Activated CD4-positive, alpha-beta T cell treated with anti-CD3 and anti-CD28 coated beads, Interleukin-2, amount 50 U/mL, for 16 hours (primary cell): ENCODE data around the gene BMPER.

Experiments
- DNase-seq: peaks from one replicate; pipeline ENCODE4 v3.0.0-alpha.2; 2020

The BMPER gene

DNA sequence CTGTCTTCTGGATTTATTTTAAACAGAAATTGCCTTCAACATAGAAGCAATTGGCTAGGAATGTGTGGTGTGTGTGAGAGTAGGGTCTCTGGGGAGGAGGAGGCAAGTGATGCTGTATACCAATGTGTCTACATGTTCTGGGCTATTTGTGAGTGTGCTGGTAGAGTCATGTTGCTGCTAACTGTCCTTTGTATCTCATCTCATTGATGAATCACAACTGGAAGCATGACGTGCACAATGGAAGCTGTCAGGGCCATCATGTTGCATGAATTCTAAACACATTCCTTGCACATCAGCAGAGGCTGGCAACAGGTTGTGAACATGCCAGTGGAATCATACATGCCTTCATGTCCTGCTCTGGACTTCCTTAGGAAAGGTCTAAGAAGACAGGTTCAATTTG, 199.7 kb downstream of the BMPER start:
- DNase-seq: no peak

- no peak for DNase-seq
Observed at GRCh38 chr7:34107276-34107675, 201.9 kb downstream of the BMPER start.

- DNase-seq: no peak
Observed at GRCh38 chr7:34108165-34108564, 202.8 kb downstream of the BMPER start.

DNA sequence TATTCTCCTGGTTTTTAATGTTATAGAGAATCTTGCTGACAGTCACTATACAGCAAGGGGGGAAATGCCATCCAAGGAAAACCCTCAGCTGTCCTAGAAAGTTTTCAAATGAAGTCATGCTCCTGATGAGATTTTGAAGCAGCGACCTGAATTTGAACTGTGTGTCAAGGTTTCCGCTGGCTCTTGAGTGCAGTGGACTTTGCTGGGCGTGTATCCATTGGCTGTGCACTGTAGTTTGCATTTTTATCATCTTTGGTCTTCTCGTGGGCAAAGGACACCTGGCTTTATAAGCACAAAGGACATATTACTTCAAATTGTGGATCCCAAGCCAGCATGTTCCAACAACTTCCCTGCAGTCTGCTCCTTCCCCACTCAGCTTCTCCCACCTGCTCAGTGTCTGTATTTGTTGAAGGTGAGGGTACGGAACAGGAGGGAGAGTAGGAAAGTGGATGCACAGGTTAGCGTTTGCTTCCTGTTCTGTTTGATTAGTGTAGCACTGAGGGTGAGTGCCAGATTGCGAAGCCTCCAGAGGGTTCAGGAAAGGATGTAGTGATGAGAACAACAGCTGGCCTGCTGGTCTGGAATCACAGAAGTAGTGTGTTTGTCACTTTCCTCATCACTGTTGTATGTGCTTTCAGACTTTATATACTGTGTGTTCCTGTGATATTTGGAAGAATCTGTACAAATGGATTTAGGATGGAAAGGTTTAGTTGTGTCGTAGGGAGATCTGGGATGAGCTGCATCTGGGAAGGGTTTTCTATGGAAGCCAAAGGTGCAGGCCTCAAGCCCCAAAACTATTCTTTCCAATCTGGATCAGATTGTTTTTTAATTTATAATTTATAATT, 204.8 kb downstream of the BMPER start:
- DNase-seq: no peak

DNA sequence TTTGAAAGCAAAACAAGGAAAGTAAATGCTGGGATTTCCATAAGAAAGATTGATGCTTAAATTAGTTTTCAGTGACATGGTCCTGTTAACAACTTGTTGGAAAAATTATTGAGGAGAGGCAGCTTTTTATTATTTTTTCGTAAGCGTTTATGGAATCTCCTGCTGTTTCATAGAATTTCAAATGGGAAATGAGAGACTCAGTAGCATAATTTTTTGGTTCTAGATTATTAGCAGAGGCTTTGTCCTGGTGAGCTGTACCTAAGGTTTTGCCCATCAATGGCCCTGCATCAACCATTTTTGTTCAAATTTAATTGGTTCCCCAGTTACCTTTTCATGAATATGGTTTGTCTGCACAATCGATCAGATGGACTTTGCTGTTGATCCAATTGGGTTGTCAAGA, 205.7 kb downstream of the BMPER start:
- no peak for DNase-seq

DNA sequence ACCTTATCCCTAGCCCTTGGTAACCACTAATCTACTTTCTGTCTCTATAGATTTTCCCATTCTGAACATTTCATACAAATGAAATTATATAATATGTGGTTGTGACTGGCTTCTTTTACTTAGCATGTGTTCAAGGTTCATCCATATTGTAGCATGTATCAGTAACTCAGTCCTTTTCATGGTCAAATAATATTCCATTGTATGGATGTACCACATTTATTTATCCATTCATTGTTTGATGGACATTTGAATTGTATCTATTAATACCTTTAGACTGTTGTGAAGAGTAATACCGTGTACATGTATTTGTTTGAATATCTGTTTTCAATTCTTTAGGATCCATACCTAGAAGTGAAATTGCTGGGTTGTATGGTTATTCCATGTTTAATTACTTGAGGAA, 210.2 kb downstream of the BMPER start:
- DNase-seq: no peak

DNA sequence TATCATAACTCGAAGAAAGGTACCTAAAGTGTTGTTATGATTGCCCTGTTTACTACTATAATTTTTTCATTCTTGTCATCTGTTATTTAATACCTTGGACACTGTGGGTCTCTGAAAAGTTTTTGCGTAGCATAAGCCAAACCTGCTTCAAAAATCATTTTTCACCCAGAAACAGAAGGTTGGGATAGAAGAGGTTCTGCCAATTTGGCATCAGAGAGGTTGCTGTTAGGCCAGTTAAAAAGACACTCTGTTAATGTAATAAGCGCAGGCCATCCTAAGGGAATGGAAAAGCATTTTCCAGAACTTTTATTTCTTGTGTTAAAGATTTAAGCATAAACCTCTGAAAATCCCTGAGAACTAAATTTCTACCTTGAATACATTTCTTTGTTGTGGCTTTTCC, 212.2 kb downstream of the BMPER start:
- DNase-seq: no peak

GRCh38 chr7:34121366-34121765, 216.0 kb downstream of the BMPER start:
- DNase-seq: no peak

- no peak for DNase-seq
Observed at GRCh38 chr7:34123316-34123715, 218.0 kb downstream of the BMPER start.

- no peak for DNase-seq
Observed at GRCh38 chr7:34124765-34125164, 219.4 kb downstream of the BMPER start.

- no peak for DNase-seq
Observed at GRCh38 chr7:34128762-34129161, 223.4 kb downstream of the BMPER start.

- DNase-seq: no peak
Observed at GRCh38 chr7:34130558-34131295, 225.4 kb downstream of the BMPER start.

- no peak for DNase-seq
Observed at GRCh38 chr7:34131371-34131770, 226.0 kb downstream of the BMPER start.

- DNase-seq: no peak
Observed at GRCh38 chr7:34133356-34133982, 228.1 kb downstream of the BMPER start.

DNA sequence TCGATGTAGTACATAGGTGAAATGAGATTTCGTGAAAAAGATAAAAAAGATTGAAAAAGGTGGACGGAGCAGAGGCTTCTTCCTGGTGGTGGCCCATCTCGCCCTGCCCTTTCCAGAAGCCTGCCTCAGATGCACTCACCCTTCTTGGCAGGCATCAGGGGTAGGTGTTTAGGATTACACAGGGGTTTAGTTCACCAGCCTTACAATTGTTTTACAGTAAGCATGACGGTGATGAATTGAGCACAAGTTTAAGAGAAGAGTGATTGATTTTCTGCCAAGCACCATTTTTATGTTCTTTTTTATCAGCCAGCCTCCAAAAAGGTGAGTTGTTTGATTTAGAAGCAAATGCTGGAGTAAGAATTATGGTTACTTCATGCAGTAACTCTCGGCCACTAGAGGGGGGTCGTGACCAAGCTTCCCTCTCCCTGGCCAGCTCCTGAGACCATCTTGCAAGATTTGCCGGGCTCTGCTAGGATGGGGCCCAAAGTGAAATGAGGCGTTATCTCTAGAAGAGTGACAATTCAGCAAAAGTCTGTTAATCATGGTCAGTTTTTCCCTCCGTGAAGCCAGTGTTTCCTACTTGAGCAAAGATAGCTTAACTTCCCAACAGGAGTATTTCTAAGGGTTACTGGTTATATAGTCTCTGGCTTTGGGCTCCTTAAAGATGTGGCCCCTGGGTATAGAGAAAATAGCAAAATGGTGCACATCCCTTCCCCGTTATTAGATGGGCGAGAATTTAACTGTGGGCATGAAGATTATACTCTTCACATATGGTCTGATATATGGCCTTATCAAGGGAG, 228.8 kb downstream of the BMPER start:
- DNase-seq: peak; percentile 11

DNA sequence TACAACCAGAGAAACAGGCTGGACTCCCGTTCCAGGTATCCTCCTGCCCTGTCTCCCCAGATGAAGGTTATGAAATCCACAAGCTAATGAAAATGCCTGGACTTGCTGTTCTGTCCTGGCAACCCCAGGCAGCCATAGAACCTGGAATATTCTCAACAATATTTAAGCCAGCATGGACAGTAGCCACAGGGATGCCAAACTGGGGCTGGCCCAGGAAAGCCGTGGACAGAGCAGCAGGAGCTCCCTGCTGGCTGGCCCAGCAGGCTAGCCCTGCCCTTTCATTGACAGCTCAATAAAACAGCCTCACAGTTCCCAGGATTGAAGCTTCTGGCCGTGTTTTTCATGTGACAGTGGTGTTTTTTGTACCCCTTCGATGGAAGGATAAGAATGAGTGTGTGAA, 230.6 kb downstream of the BMPER start:
- no peak for DNase-seq

DNA sequence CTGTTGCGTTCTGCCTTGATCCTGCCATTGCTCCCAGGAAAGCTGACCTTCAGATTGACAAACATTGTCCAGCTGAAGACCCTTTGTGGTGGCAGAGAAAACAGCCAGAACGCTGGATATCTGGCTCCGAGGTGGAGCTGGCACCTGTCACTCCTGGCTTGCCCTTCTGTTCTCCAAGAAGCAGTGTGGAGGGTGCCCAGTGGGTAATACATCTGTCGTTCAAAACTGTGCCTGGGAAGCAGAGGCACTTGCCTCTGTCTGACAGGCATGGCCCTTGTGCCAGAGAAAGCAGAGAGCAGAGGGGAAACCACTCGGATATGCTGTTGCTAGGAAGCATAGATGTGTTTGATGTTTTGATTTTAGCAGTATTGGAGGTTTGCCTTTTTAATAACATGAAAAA, 231.4 kb downstream of the BMPER start:
- no peak for DNase-seq

GRCh38 chr7:34137176-34137575, 231.8 kb downstream of the BMPER start:
- DNase-seq: no peak

DNA sequence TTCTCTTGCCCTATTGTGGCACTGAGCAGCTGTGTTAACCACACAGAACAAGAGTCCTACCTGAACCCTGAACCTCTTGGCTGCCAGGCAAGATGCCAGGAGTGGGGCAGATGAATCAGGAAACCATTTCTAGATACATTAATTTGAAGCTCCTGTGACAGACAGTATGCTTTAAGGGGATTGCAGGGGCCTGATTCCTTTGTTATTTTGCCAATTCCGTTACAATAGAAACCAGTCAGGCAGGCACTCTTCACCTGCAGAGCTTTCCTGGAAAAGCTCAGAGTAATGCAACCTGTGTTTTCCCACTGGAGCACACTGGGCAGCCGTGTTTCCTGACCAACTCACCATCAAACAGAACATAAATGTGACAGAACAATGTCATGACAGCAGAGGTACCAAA, 233.1 kb downstream of the BMPER start:
- no peak for DNase-seq

GRCh38 chr7:34139086-34139485, 233.7 kb downstream of the BMPER start:
- no peak for DNase-seq

GRCh38 chr7:34140066-34140465, 234.7 kb downstream of the BMPER start:
- no peak for DNase-seq

- DNase-seq: no peak
Observed at GRCh38 chr7:34143402-34143801, 238.1 kb downstream of the BMPER start.

GRCh38 chr7:34145603-34146002, 240.3 kb downstream of the BMPER start:
- no peak for DNase-seq
